SKM-1 (cell line): ENCODE measurements around the gene SMIM21.
A peak's percentile ranks its signal among the peaks of the same experiment; 100 is the strongest.

Experiments
- DNase-seq: peaks from one replicate; lab custom pipeline; 2025; ENCODE audit not compliant: unreplicated experiment; lab: John Stamatoyannopoulos, UW

Gene SMIM21

GRCh38 chr18:75427603-75428002 is at the start of gene SMIM21:
Gene SMIM21 (minus strand): TSS chr18:75427703. CDS start chr18:75427563, 140 bp downstream.
- no peak for DNase-seq

- DNase-seq: no peak
These were observed 47.7 kb upstream of the SMIM21 start for GRCh38 chr18:75475228-75475627.

GRCh38 chr18:75474332-75474731 is 46.8 kb upstream of the SMIM21 start:
- DNase-seq: no peak

- DNase-seq: no peak
These were observed 45.8 kb upstream of the SMIM21 start for GRCh38 chr18:75473316-75473715.

- DNase-seq: no peak
These were observed 45.4 kb upstream of the SMIM21 start for GRCh38 chr18:75472906-75473305.

GRCh38 chr18:75472396-75472795 is 44.9 kb upstream of the SMIM21 start:
- no peak for DNase-seq

- DNase-seq: no peak
These were observed 44.3 kb upstream of the SMIM21 start for GRCh38 chr18:75471850-75472249.

- DNase-seq: no peak
These were observed 40.3 kb upstream of the SMIM21 start for GRCh38 chr18:75467851-75468250.

- no peak for DNase-seq
These were observed 39.8 kb upstream of the SMIM21 start for GRCh38 chr18:75467281-75467795.

GRCh38 chr18:75464356-75464755 is 36.9 kb upstream of the SMIM21 start:
- no peak for DNase-seq

GRCh38 chr18:75462178-75462832 is 34.8 kb upstream of the SMIM21 start:
- DNase-seq: no peak

- no peak for DNase-seq
These were observed 28.7 kb upstream of the SMIM21 start for GRCh38 chr18:75456199-75456631.

GRCh38 chr18:75455249-75456198 is 28.0 kb upstream of the SMIM21 start:
- DNase-seq: peak; percentile 8

GRCh38 chr18:75454022-75454795 is 26.7 kb upstream of the SMIM21 start:
- no peak for DNase-seq

- no peak for DNase-seq
These were observed 23.4 kb upstream of the SMIM21 start for GRCh38 chr18:75450906-75451305.

- DNase-seq: no peak
These were observed 14.4 kb upstream of the SMIM21 start for GRCh38 chr18:75441896-75442295.

- no peak for DNase-seq
These were observed 11.8 kb upstream of the SMIM21 start for GRCh38 chr18:75439348-75439747.

- DNase-seq: no peak
These were observed 11.4 kb upstream of the SMIM21 start for GRCh38 chr18:75438891-75439290.

- DNase-seq: no peak
These were observed 10.5 kb upstream of the SMIM21 start for GRCh38 chr18:75437979-75438378.

GRCh38 chr18:75433098-75433497 is 5.6 kb upstream of the SMIM21 start:
- DNase-seq: no peak

- no peak for DNase-seq
These were observed 2.5 kb upstream of the SMIM21 start for GRCh38 chr18:75429975-75430374.
